B cell (primary cell): Measurements from ENCODE around the gene FAM204A.

ENCODE experiments used
- CTCF ChIP-seq: fragments of 200-600 bp; IDR thresholded peaks from one replicate; pipeline ENCODE4 v1.8.0; 2022; ENCODE audit warnings: antibody characterized with exemption, mild to moderate bottlenecking
- EZH2 ChIP-seq: IDR thresholded peaks from 2 replicates; pipeline ENCODE4 v1.6.1; 2012; ENCODE audit warnings: borderline replicate concordance, low read depth, mild to moderate bottlenecking, moderate library complexity, low read length; ENCODE audit not compliant: insufficient read depth, poor library complexity, severe bottlenecking

DNA sequence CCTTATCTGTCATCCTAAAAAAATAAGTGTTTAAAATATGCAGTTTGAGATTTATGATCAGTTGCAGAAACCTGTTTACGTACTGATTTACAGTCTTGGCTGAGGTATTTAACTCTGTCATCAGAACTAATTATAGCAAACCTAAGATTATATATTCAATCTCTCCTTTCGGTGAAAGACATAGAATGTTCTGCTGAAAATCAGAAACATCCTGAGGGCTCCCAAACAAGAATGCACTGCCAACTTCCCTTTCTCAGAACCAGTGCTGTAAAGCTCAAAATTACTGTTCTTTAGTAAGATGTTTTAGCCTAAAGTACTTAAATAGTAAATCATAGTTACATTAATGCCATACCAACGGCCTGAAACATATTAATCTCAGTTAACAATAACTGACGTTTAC is 34.3 kb downstream of the FAM204A start:
- no peak for TF ChIP-seq CTCF
- no peak for TF ChIP-seq EZH2
